ENCODE measurements around the gene PCSK1N.

- TF ChIP-seq SETDB1 (CRISPR knock-in tag; IDR thresholded peaks at IDR 0.05; ENCODE audit: borderline replicate concordance) (no peak), GABPA (IDR thresholded peaks at IDR 0.05; ENCODE audit: low read depth, low read length) (no peak), GABPA (CRISPR knock-in tag; IDR thresholded peaks at IDR 0.05; ENCODE audit: low read depth) (no peak), BCL3 (CRISPR knock-in tag; IDR thresholded peaks at IDR 0.05) (no peak), CTCF (CRISPR knock-in tag; IDR thresholded peaks at IDR 0.05) (no peak), TARDBP (CRISPR knock-in tag; IDR thresholded peaks at IDR 0.05) (no peak), ZFX (CRISPR knock-in tag; IDR thresholded peaks at IDR 0.05; ENCODE audit: low read depth) (no peak), SYNCRIP (IDR thresholded peaks at IDR 0.05; ENCODE audit: insufficient read depth, low read depth, low read length) (no peak), ESRRA (CRISPR knock-in tag; IDR thresholded peaks at IDR 0.05; ENCODE audit: low read depth) (no peak), ELF4 (CRISPR knock-in tag; IDR thresholded peaks at IDR 0.05; ENCODE audit: borderline replicate concordance) (no peak), ZBTB10 (CRISPR knock-in tag; IDR thresholded peaks at IDR 0.05; ENCODE audit: borderline replicate concordance) (no peak), TAF1 (CRISPR knock-in tag; IDR thresholded peaks at IDR 0.05) (no peak)
Measured at GRCh38 chrX:48831136-48831908, 4.1 kb downstream of the PCSK1N start.
